H1 (cell line): Measurements from ENCODE around the gene MROH2A. TPM values are rescaled to one million over a fixed set of nuclear protein-coding genes. Genes with fewer than 3 reads are reported as not detected.
"Not testable (repeated sequence)": the region's sequence is repeated elsewhere in the genome, so short reads cannot be mapped to it uniquely, and the experiment has no call there.

ENCODE experiments used
- CTCF ChIA-PET: fragments of 300-600 bp; sonication (Branson Sonifier 250); formaldehyde crosslinking; loops from one replicate; lab custom pipeline; 2021; ENCODE audit not compliant: partially characterized antibody; lab: Charles Lee
- POLR2A ChIA-PET: fragments of 300-600 bp; sonication (Branson Sonifier 250); formaldehyde crosslinking; loops from one replicate; lab custom pipeline; 2021; ENCODE audit warnings: inconsistent platforms; ENCODE audit not compliant: partially characterized antibody; lab: Charles Lee
- DNase-seq, 2 experiments: peaks; one replicate each; pipeline versions ENCODE4 v3.0.0 to v3.0.0-alpha.2; 2010 to 2022; ENCODE audit warnings: low spot score in 2 of 2, low read depth in 1 of 2, mixed read lengths in 1 of 2
- FAIRE-seq: peaks from 2 replicates; lab custom pipeline; 2011; peaks lifted over from hg19 to GRCh38; lab: Jason Lieb, UNC
- H2AFZ ChIP-seq: 2 replicates; pipeline ENCODE4 v1.8.1; 2012; ENCODE audit warnings: low read length, inconsistent platforms
- H2AK5ac ChIP-seq: 2 replicates; pipeline ENCODE4 v1.6.1; 2013; ENCODE audit warnings: low read depth, low read length
- H2BK120ac ChIP-seq: replicated peaks from 2 replicates; pipeline ENCODE3; 2013; ENCODE audit warnings: low read depth, low read length, inconsistent platforms
- H2BK12ac ChIP-seq: 2 replicates; pipeline ENCODE4 v1.6.1; 2013; ENCODE audit warnings: low read depth, low read length
- H2BK15ac ChIP-seq: 2 replicates; pipeline ENCODE4 v1.6.1; 2013; ENCODE audit warnings: low read length
- H2BK20ac ChIP-seq: 2 replicates; pipeline ENCODE4 v1.6.1; 2013; ENCODE audit warnings: low read length
- H2BK5ac ChIP-seq: 2 replicates; pipeline ENCODE4 v1.6.1; 2013; ENCODE audit warnings: low read depth, low read length
- H3K14ac ChIP-seq: 2 replicates; pipeline ENCODE4 v1.6.1; 2013; ENCODE audit warnings: inconsistent platforms; ENCODE audit not compliant: insufficient read length
- H3K18ac ChIP-seq: 2 replicates; pipeline ENCODE4 v1.6.1; 2013; ENCODE audit warnings: low read length; ENCODE audit errors: extremely low read depth
- H3K23ac ChIP-seq: 2 replicates; pipeline ENCODE4 v1.6.1; 2013; ENCODE audit warnings: inconsistent platforms; ENCODE audit not compliant: insufficient read length
- H3K23me2 ChIP-seq: 2 replicates; pipeline ENCODE4 v1.6.1; 2013; ENCODE audit warnings: low read depth, low read length
- H3K27ac ChIP-seq: 2 replicates; pipeline ENCODE4 v1.6.1; 2011; ENCODE audit warnings: low read depth, low read length, inconsistent platforms
- H3K27me3 ChIP-seq, 4 experiments: replicated peaks in 1 of 4; 1 replicate in 1 of 4; 2 replicates in 3 of 4; pipeline versions ENCODE4 v1.6.1 to v1.8.1; 2011 to 2013; ENCODE audit warnings: low read length in 3 of 4, mild to moderate bottlenecking in 3 of 4, inconsistent platforms in 2 of 4, mixed read lengths in 2 of 4, moderate library complexity in 1 of 4; ENCODE audit not compliant: control insufficient read depth in 3 of 4, insufficient read depth in 3 of 4; ENCODE audit errors: extremely low read depth in 1 of 4
- H3K36me3 ChIP-seq, 4 experiments: 2 replicates each; pipeline versions ENCODE4 v1.6.1 to v1.8.1; 2011 to 2013; ENCODE audit warnings: mild to moderate bottlenecking in 4 of 4, low read length in 3 of 4, moderate library complexity in 2 of 4, control low read depth in 1 of 4, inconsistent platforms in 1 of 4; ENCODE audit not compliant: insufficient read depth in 4 of 4, control insufficient read depth in 2 of 4
- H3K4ac ChIP-seq: replicated peaks from 2 replicates; pipeline ENCODE3; 2013; ENCODE audit warnings: low read length, low read depth, mixed read lengths, inconsistent platforms; ENCODE audit not compliant: insufficient read length
- H3K4me1 ChIP-seq, 4 experiments: replicated peaks in 1 of 4; 1 replicate in 1 of 4; 2 replicates in 3 of 4; pipeline versions ENCODE4 v1.6.1 to v1.8.1; 2011 to 2013; ENCODE audit warnings: low read length in 3 of 4, inconsistent platforms in 2 of 4, mixed read lengths in 1 of 4; ENCODE audit not compliant: insufficient read depth in 4 of 4, control insufficient read depth in 3 of 4
- H3K4me2 ChIP-seq, 2 experiments: 2 replicates each; pipeline versions ENCODE4 v1.6.1 to v1.8.1; 2011 to 2013; ENCODE audit warnings: low read depth in 2 of 2, low read length in 2 of 2, control low read depth in 1 of 2, inconsistent platforms in 1 of 2, mild to moderate bottlenecking in 1 of 2; ENCODE audit not compliant: insufficient read depth in 1 of 2
- H3K4me3 ChIP-seq, 4 experiments: fragments of 200-600, 300-600 bp in 1 of 4; sonication (generic), shearing (Covaris generic), sonication (Bioruptor Twin) in 1 of 4; 2 replicates each; pipeline versions ENCODE4 v1.5.1 to v1.8.1; 2011 to 2016; ENCODE audit warnings: low read length in 4 of 4, low read depth in 3 of 4, control low read depth in 2 of 4, inconsistent platforms in 2 of 4, mild to moderate bottlenecking in 2 of 4, mixed read lengths in 1 of 4, moderate library complexity in 1 of 4; ENCODE audit not compliant: insufficient read depth in 2 of 4; ENCODE audit errors: extremely low read depth in 1 of 4
- H3K56ac ChIP-seq: replicated peaks from 2 replicates; pipeline ENCODE3; 2013; ENCODE audit warnings: low read depth, mild to moderate bottlenecking, mixed read lengths, low read length, inconsistent platforms; ENCODE audit not compliant: insufficient read length
- H3K79me1 ChIP-seq: 2 replicates; pipeline ENCODE4 v1.6.1; 2013; ENCODE audit warnings: low read depth, low read length, control low read depth
- H3K79me2 ChIP-seq, 2 experiments: 2 replicates each; pipeline versions ENCODE4 v1.6.1 to v1.8.1; 2012 to 2013; ENCODE audit warnings: low read length in 2 of 2, mild to moderate bottlenecking in 2 of 2, inconsistent platforms in 1 of 2; ENCODE audit not compliant: insufficient read depth in 2 of 2, control insufficient read depth in 1 of 2
- H3K9ac ChIP-seq, 4 experiments: replicated peaks in 1 of 4; 1 replicate in 1 of 4; 2 replicates in 3 of 4; pipeline versions ENCODE4 v1.6.1 to v1.8.1; 2011 to 2013; ENCODE audit warnings: low read depth in 3 of 4, low read length in 3 of 4, control low read depth in 2 of 4, mild to moderate bottlenecking in 2 of 4, moderate library complexity in 2 of 4, inconsistent platforms in 1 of 4; ENCODE audit errors: extremely low read depth in 1 of 4
- H3K9me3 ChIP-seq, 2 experiments: 2 replicates each; pipeline versions ENCODE4 v1.6.1 to v1.8.1; 2012 to 2013; ENCODE audit warnings: mild to moderate bottlenecking in 2 of 2, moderate library complexity in 2 of 2, control low read depth in 1 of 2, inconsistent platforms in 1 of 2, low read depth in 1 of 2, low read length in 1 of 2, mixed read lengths in 1 of 2; ENCODE audit not compliant: insufficient read depth in 2 of 2
- H4K20me1 ChIP-seq, 2 experiments: replicated peaks in 1 of 2; 2 replicates each; pipeline versions ENCODE3 to v1.8.1; 2011 to 2013; ENCODE audit warnings: inconsistent platforms in 2 of 2, low read length in 2 of 2, mild to moderate bottlenecking in 1 of 2; ENCODE audit not compliant: insufficient read depth in 2 of 2, control insufficient read depth in 1 of 2
- H4K5ac ChIP-seq: 2 replicates; pipeline ENCODE4 v1.6.1; 2013; ENCODE audit warnings: low read length, low read depth, mixed read lengths, inconsistent platforms; ENCODE audit not compliant: insufficient read length
- H4K8ac ChIP-seq: 2 replicates; pipeline ENCODE4 v1.8.0; 2013; ENCODE audit warnings: mild to moderate bottlenecking, moderate library complexity, low read length, inconsistent platforms; ENCODE audit not compliant: insufficient read depth; ENCODE audit errors: extremely low read depth
- H4K91ac ChIP-seq: replicated peaks from 2 replicates; pipeline ENCODE3; 2013; ENCODE audit warnings: low read length, mixed read lengths, inconsistent platforms; ENCODE audit not compliant: insufficient read length
- WGBS, 2 experiments: shearing (Covaris generic) in 1 of 2; methylation state at CpG; one replicate each; pipeline versions ENCODE4 v1.1.6 to v1.1.7; 2013 to 2015; ENCODE audit warnings: low lambda C conversion rate in 2 of 2, mixed read lengths in 2 of 2, inconsistent platforms in 1 of 2, low coverage in 1 of 2, missing lambda C conversion rate in 1 of 2; ENCODE audit not compliant: insufficient replicate concordance in 2 of 2, insufficient coverage in 1 of 2, insufficient read length in 1 of 2; ENCODE audit errors: extremely low coverage in 1 of 2, missing lambda C conversion rate in 1 of 2; 5-methylcytosine and 5-hydroxymethylcytosine counted together
- polyA plus RNA-seq, 7 experiments: library from polyadenylated mRNA; depleted of rRNA in 3 of 7; stranded (reverse) in 5 of 7; unstranded in 2 of 7; fragments of >200 nt in 5 of 7; fragments of 200-250 nt in 2 of 7; gene quantifications; 1 replicate in 5 of 7; 2 replicates in 1 of 7; 4 replicates in 1 of 7; pipeline versions ENCODE4 v1.2.1 to v1.2.3, GENCODE V29; 2011 to 2013; ENCODE audit warnings: missing spikeins in 2 of 7, mixed read lengths in 2 of 7
- total RNA-seq: library from RNA; stranded (reverse); fragmentation: NEBNext Ultra II Directional; extraction: Animal tissue kit (Norgen Biotek cat#: 25700); gene quantifications from 2 replicates; pipeline ENCODE4 v1.2.1, GENCODE V29; 2021

MROH2A gene
- total and polyA plus RNA-seq, 2 of the 8 experiments (the other 6 are each of a cell fraction or from before 2014, with no cell fraction given): not detected

DNA sequence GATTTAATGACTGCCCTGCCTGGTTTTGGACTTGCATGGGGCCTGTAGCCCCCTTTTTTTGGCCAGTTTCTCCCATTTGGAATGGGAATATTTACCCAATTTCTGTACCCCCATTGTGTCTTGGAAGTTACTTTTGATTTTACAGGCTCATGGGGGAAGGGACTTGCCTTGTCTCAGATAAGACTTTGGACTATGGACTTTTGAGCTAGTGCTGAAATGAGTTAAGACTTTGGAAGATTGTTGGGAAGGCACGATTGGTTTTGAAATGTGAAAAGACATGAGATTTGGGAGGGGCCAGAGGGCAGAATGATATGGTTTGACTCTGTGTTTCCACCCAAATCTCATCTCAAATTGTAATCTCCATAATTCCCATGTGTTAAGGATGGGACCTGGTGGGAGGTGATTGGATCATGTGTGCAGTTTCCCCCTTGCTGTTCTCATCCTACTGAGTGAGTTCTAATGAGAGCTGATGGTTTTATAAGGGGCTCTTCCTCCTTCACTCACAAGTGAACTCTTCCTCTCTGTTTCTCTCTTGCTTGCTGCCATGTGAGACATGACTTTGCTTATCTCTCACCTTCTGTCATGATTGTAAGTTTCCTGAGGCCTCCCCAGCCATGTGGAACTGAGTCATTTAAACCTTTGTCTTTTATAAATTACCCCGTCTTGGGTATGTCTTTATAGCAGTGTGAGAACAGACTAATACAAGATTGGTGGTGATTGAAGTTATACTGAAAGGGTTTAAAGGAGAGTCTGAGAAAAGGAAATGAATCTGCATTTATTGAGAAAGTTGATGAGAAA, 26.7 kb upstream of the MROH2A start:
- H3K79me2 ChIP-seq, H3K4me3 ChIP-seq, H2BK5ac ChIP-seq, H2AK5ac ChIP-seq, H2BK20ac ChIP-seq, POLR2A ChIA-PET, DNase-seq, H3K27ac ChIP-seq, H3K36me3 ChIP-seq, H3K23me2 ChIP-seq, FAIRE-seq, H3K79me1 ChIP-seq, H3K4me2 ChIP-seq, H4K91ac ChIP-seq, H2BK120ac ChIP-seq, H3K9ac ChIP-seq, H3K18ac ChIP-seq, H2AFZ ChIP-seq, H3K27me3 ChIP-seq, H4K5ac ChIP-seq, H2BK12ac ChIP-seq, H3K23ac ChIP-seq, H4K20me1 ChIP-seq, H4K8ac ChIP-seq, H3K4ac ChIP-seq, H2BK15ac ChIP-seq, H3K56ac ChIP-seq, H3K4me1 ChIP-seq, H3K14ac ChIP-seq: not testable (repeated sequence)
- CTCF ChIA-PET: interaction anchor here (1.3 kb wide), 1 partner anchor 9 kb away, joined by 4 read pairs; the partner anchor contains the start of gene UGT1A1
- WGBS, 2 experiments: 78% methylated on average over 2 of the region's 2 CpGs; no CpG with 5 or more reads in 1 of the 2 experiments
- peaks cover 21 to 33% of the 10 kb centered on the region in 2 experiments for H3K9me3 ChIP-seq
